GM19467 (cell line): ENCODE results near the gene HTR2C.
"Not testable (repeated sequence)": the region's sequence is repeated elsewhere in the genome, so short reads cannot be mapped to it uniquely, and the experiment has no call there.

Source experiments
- ATAC-seq: cut with Tn5 transposase; IDR thresholded peaks from one replicate; pipeline ENCODE4 v1.9.1; 2021; ENCODE audit warnings: mild to moderate bottlenecking, moderate library complexity; ENCODE audit not compliant: unreplicated experiment

HTR2C gene

DNA sequence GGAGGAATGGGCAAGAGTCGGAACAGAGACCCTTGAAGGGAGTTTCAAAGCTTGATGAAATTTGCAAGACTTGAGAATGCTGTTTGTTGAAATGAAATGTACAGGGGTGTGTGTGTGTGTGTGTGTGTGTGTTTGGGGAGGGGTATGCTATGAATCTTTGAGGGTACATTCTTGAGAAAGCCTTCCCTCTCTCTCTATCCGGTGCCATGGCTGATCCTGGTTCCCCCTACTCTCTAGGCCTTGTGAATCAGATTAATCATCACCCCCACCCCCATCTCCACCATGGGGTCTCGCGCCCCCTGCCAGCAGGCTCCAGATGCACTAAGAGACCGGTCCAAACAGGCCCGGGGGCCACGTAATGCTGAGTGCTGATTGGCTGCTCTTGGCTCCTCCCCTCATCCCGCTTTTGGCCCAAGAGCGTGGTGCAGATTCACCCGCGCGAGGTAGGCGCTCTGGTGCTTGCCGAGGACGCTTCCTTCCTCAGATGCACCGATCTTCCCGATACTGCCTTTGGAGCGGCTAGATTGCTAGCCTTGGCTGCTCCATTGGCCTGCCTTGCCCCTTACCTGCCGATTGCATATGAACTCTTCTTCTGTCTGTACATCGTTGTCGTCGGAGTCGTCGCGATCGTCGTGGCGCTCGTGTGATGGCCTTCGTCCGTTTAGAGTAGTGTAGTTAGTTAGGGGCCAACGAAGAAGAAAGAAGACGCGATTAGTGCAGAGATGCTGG, at the start of gene HTR2C:
HTR2C (plus strand) TSS at position 441 of the 729 bp plus-strand sequence. CDS start 142,851 bp downstream, outside the sequence.
- ATAC-seq: no peak

DNA sequence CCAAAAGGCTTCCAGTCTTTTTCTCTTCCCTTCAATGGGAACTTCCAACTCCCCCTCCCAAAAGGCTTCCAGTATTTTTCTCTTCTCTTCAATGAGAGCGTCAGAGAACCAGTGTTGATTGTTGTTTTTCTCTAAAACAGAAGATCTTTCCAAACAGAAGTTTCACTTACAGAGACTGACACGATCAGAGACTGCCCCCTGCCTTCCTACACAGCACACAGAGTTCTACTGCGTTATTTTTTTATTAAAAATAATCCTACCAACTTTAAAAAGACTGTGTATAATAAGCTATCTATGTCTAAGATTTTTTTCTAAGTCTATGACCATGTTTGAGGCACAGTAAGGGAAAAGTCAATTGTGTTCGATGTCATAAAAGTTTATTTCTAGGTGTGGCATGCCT, 3.5 kb upstream of the HTR2C start:
- ATAC-seq: no peak

DNA sequence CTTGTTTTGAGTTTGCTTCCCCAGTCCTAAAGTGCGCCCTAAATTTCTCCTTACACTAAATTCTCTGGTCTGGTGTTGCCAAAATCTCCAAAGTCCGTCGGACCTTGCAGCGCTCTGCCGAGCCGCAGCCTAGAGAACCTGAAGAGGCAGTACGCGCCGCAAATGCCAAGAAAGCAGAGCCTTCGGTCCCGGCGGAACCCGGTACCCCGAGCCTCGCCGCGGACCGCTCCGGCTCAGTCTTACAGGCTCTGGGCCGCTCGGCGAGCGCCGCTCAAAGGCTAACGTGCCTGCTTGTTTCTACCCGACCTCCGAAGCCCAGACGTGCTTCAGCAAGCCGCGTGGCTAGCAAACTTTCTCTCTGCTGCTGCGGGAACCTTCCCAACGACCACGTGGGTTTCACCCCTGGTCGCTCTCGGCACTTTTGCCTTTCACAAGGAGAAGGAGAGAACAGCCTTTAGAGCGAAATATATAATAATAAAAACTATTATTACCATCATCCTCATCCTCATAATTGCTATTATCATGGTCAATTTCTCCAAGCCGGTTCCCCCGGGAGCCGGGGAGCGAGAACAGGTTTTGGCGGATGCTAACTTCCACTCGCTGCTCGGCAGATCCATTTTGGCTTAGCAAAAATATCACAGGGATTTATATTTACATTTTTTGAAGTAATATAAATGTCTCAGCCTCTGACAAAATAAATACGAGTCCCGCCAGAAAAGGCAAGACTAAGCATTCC, 2.2 kb upstream of the HTR2C start:
- no peak for ATAC-seq

GRCh38 chrX:114582264-114582632, 1.6 kb upstream of the HTR2C start:
- no peak for ATAC-seq

- no peak for ATAC-seq
Measured at GRCh38 chrX:114582698-114583395, 1.0 kb upstream of the HTR2C start.

GRCh38 chrX:114584375-114584943, 573 bp downstream of the HTR2C start:
- no peak for ATAC-seq

DNA sequence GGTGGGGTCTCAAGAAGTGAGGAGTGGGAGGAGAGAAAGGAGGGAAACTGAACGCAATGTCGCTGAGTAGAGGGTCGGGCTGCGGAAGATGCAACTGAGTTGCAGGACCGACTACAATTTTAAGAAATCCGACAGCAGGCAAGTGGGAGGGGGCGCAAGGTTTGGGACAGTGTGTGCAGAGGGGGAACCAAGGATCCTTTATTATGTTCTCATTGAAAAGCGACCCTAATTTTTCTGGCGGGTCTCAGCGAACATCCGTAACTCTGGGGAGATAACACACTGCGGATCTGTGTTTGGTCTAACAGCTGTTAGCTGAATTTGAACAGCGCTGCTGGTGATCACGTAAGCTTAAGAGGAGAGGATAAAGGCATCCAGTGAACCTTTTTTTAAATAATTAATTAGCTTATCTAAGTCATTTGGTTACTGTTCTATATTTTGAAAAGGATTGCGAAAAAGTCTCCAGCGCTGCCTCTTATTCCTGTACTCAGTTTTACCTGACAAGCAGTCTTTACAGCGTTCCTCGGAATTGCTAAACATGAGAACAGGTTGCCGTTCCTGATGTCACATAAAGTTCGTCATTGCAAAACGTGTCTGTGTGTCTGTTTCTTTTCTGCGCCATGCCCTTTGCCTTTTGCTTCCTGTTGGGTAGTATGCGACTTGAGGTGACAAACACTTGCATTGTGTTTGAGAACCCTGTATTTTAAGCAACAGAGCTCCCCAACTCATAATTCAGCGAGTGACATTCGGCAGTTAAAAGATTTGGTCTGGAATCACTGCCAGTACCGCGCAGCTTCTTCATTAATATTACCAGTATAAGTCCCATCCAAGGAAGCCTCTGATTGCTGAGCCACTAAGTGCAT, 1.3 kb downstream of the HTR2C start:
- ATAC-seq: no peak

- no peak for ATAC-seq
Measured at GRCh38 chrX:114591121-114591520, 7.2 kb downstream of the HTR2C start.

DNA sequence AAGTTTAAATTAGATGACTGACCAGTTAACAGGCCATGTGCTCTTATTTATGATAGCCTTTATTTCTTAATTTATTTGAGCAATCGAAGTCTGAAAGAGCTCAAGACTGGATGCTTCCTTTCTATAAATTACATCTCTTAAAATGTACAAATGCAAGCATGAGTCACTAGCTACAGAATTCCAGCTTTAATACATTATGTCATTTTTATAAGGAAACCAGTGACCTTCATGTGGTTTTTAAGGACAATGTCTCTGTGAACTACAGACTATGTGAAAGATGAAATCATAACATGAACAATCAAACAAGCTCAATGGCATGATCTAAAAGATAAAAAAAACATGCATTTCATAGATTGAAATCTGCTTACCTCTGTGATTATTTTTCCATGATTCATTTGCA, 15.4 kb downstream of the HTR2C start:
- no peak for ATAC-seq

DNA sequence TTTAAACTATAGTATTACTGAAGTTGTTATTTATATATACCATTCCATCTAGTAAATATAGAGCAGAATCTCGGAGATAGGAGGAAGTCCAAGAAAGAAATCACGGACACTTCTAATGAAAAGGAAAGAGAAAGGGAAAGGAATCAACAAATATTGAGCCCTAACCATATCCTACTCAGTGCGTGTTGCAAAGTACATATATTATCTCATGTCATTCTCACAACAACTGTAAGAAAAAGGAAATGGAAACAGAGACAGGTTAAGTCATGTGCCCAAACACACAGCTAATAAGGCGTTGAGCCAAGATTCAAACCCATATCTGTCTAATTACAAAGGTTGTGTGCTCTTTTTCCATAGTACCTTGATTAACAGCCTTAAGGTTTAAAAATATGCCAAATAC, 16.0 kb downstream of the HTR2C start:
- ATAC-seq: no peak

DNA sequence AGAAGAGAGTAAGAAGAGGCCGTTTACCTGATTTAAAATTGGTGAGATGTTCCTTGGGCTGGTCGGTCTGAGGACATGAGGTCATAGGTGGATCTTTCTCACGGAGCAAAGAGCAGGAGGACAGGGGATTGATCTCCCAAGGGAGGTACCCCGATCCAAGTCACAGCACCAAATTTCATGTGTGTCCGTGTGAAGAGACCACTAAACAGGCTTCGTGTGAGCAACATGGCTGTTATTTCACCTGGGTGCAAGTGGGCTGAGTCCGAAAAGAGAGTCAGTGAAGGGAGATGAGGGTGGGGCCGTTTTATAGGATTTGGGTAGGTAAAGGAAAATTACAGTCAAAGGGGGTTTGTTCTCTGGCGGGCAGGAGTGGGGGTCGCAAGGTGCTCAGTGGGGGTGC, 22.7 kb downstream of the HTR2C start:
- not testable (repeated sequence) for ATAC-seq

GRCh38 chrX:114611018-114611619, 27.2 kb downstream of the HTR2C start:
- ATAC-seq: peak; percentile 84

GRCh38 chrX:114615765-114616164, 31.9 kb downstream of the HTR2C start:
- ATAC-seq: no peak

GRCh38 chrX:114619874-114620273, 36.0 kb downstream of the HTR2C start:
- ATAC-seq: peak; percentile 66

DNA sequence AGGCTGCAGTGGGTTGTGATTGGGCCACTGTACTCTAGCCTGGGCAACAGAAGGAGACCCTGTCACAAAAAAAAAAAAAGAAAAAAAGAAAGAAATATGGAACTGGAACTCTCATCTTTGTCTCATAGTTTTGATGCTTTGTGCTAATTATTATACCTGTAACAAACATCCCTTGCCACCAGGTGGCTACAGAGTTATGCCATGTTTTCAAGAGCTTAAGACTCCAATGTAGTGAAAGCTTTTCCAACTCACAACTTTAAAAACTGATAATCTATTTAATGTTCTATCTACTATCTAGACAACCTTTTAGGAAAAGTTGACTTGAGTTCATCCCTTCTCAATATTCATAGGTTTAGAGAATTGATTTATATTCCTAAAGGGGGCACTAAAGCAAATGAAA, 42.4 kb downstream of the HTR2C start:
- no peak for ATAC-seq

DNA sequence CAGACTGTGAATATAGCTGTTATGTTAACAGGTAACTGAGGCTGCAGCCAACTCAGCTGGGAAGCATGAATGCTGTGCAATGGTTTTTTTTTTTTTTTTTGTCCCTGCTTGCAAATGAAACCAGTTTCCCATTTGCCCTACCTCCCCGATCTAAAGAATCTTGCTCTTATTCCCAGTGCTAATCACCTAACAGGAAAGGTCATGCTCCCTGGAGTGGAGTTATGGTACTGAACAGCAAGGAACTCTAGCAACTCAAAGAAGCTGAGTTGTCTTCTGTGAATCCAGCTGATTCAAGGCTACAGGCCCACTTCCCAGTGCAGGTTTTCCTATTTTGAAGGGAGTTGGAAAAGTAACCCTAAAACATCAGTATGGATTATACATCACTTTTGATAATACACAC, 52.1 kb downstream of the HTR2C start:
- no peak for ATAC-seq

GRCh38 chrX:114650351-114650750, 66.5 kb downstream of the HTR2C start:
- no peak for ATAC-seq

DNA sequence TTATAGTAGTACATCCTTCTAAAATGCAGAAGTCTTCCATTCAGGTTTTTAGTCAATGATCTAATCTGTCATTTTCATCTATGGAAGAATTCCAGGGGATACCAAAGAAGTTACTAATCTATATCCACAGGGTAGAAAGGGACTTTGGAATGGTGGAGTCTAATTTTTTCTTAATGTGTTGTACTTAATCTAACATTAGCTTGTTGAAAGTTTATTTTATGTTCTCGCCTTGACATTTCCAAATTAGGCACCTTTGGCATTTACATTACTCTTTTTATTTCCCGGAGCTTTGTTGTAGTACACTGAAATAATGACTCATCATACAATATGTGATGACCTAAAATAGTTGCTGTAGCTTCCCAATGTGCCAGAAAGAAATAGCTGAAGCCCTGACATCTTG, 91.5 kb downstream of the HTR2C start:
- ATAC-seq: no peak

GRCh38 chrX:114700533-114700932, 116.6 kb downstream of the HTR2C start:
- not testable (repeated sequence) for ATAC-seq

- ATAC-seq: no peak
Measured at GRCh38 chrX:114709406-114709805, 125.5 kb downstream of the HTR2C start.
